GDM1 (cell line): ENCODE data around the gene COPG2.

ENCODE experiments used
- DNase-seq: peaks from one replicate; lab custom pipeline; 2025; lab: John Stamatoyannopoulos, UW

Gene COPG2

GRCh38 chr7:130473289-130473688, 195.3 kb downstream of the COPG2 start:
- peak; percentile 80 for DNase-seq

GRCh38 chr7:130471974-130472373, 196.6 kb downstream of the COPG2 start:
- DNase-seq, result no peak

GRCh38 chr7:130468612-130469011, 199.9 kb downstream of the COPG2 start:
- no peak for DNase-seq

- DNase-seq, result peak; percentile 15
These were observed 204.8 kb downstream of the COPG2 start for GRCh38 chr7:130463553-130464434.

GRCh38 chr7:130461272-130461671, 207.3 kb downstream of the COPG2 start:
- no peak for DNase-seq

- no peak for DNase-seq
These were observed 210.3 kb downstream of the COPG2 start for GRCh38 chr7:130458257-130458656.
